Stimulated activated CD4-positive, alpha-beta T cell treated with anti-CD3 and anti-CD28 coated beads, TNF-alpha, amount 100 ng/mL, for 1 hour (primary cell): ENCODE results near the gene DNHD1.
"Not testable (repeated sequence)": the region's sequence is repeated elsewhere in the genome, so short reads cannot be mapped to it uniquely, and the experiment has no call there.

ENCODE experiments used
- DNase-seq, 3 donors: peaks; one replicate each; pipeline ENCODE4 v3.0.0-alpha.2; 2020; ENCODE audit warnings: low read depth in 3 of 3, low spot score in 1 of 3

Gene DNHD1

DNA sequence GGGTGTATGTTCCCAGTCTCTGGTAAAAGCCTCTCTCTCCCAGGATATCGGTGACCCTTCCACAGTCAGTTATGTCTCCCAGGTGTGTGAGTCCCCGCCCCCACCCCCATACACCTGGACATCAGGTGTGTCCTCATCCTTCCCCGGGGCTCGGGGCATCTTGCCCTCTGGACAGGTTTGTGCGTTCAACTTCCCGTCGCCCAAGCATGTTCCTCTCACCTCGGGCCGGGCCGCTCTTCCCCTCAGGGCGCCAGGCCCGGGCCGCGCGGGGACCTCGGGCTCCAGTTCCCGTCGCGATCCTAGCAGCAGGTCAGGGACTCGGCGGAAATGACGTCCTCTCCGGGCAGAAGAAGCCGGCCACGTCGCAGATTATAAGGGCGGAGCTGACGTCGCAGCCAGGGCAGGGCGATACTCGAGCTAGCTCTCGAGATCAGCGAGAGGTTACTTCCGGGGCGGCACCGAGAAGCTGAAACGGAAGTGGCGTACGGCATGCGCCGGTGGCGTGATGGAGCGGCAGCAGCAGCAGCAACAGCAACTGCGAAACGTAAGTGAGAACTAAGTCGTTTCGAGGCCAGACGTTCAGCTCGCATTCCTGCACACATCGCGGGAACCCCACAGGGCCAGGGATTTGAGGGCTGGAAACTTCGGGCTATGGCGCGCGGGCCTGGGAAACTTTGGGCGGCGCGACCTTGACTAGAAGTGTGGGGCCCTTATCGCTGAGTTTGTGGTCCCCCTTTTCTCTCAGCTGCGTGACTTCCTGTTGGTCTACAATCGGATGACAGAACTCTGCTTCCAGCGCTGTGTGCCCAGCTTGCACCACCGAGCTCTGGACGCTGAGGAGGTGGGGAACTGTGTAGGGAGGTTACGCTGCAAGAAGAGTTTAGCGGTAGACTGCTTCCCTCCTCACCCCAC is 15.8 kb upstream of the DNHD1 start, which contains the start of the genes ARFIP2 and TIMM10B:
ARFIP2 (minus strand) TSS at position 320 of the 912 bp plus-strand sequence. CDS start 910 bp downstream, outside the sequence.
TIMM10B (plus strand) TSS at position 490 of the 912 bp plus-strand sequence; CDS start at position 506, 16 bp downstream.
- DNase-seq, result peak; percentile 79 to 89 (median 88)

DNA sequence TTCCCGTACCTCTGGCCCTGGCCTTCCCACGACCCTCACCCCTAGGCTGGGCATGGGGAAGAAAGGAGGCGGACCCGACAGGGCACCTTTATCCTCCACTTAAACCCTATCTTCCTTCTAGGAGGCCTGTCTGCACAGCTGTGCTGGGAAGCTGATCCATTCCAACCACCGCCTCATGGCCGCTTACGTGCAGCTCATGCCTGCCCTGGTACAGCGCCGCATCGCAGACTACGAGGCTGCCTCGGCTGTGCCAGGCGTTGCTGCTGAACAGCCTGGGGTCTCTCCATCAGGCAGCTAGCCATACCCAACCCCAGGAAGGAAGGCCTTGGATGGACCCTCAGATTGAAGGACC is 15.2 kb upstream of the DNHD1 start:
- DNase-seq, result no peak

DNA sequence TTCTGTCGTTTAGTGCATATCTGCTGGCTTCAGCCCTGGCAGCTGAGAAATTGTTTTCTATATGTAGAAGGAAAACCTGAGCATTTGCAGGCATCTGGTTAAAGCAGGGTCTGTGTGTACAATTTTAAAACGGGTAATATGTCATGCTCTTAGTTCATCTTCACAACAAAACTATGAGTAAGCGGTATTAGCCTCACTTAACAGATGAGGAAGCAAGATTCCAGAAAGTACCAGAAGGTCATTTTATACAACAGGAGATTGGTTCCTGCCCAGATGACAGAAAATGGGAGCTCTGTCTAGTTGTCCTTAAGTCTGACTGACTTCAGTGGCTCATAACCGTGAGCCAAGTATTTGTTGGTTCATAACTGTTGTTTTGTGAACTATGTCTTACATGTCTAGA is 14.6 kb upstream of the DNHD1 start:
- DNase-seq, result no peak

DNA sequence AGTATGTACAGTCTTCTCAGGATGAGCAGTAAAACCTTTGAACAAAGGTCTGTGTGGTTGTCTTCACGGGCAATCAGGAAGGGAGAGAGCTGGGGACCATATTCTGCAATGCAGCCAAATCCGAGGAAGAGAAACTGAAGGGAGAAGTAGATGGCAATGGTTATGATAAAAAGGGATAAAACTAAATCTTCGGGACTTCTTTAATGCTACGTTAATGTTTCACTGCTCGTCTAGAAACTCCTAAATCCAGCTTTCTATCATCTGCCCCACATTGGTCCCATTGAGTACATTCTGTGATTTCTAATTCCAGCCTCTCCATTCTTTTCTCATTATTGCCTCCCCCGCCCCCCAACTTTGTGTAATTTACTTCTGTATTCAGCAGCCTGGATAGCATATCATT is 14.1 kb upstream of the DNHD1 start:
- DNase-seq, result no peak

DNA sequence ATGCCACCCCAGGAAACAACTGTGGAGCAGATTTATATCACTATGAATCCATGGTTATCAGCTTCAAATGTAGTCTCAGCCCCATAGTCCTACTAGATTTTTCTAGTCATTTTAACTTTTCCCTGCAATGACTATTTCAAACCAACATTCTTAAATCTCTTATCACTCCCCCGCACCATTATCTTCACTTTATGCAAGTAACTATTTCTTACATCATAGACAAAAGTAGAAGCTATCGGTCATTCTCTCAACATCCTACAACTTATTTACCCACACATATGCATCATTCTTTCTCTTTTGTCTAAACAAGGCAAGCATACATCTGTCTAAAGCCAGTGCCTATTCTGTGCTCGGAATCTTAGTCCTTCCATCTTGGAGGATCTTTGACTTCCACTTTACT is 11.4 kb upstream of the DNHD1 start:
- no peak for DNase-seq

DNA sequence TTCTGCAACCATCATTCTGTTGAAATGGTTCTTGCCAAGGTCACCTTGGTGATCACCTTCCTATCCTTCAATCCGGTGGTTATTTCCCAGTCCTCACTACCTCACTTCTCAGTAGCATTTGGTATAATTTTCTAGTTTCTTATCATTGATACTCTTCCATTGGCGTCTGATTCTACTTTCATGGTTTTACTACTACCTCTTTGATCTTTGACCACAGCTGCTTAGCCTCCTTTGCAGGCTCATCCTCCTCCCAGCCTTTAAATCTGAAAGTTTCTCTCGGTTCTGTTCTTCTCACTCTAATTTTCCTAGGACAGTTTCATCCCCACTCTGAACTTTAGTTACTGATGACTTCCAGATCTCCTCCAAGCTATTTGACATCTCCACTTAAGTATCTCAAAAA is 10.8 kb upstream of the DNHD1 start:
- no peak for DNase-seq

DNA sequence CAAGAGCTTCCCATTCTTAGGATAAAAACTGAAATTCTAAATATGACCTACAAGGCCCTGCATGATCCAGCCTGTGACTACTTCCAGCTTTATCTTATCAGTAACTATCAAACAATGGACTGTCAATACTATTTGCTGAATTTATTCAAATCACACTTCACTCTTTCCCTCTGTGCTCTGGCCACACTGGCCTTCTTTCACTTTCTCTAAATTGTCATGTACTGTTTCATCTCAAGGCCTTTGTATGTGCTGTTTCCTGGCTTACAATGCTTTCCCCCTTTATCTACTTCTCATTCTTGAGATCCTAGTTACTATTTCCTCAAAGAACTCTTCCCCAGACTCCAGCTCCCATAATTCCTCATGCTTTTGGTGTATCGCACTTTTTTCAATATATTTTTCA is 10.1 kb upstream of the DNHD1 start:
- DNase-seq, result no peak

DNA sequence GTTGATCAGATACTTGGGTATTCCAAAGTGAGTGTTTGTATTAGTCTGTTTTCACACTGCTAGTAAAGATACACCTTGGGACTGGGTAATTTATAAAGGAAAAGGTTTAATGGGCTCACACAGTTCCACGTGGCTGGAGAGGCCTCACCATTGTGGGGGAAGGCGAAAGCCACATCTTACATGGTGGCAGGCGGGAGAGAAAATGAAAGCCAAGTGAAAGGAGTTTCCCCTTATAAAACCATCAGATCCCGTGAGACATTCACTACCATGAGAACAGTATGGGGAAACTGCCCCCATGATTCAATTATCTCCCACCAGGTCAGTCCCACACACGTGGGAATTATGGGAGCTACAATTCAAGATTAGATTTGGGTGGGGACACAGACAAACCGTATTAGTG is 8.7 kb upstream of the DNHD1 start:
- DNase-seq, result no peak

DNA sequence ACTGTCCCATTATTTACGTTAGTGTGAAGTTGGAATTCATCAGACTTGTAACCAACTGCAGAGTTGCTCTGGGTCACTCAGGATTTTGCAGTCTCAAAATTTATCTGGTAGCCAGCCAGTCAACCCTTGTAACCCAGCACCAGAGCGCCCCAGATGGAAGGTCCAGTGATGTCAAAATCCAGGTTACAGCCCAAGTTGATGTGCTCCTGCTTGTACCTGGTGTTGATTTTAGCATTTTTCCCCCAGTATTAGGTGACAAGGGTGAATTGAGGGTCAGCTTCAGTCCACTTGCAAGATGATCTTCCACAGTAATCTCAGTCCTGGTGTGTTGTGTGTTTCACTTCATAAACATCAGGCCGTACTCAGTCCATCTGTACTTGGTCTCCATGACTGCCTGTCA is 8.3 kb upstream of the DNHD1 start:
- DNase-seq, result no peak

DNA sequence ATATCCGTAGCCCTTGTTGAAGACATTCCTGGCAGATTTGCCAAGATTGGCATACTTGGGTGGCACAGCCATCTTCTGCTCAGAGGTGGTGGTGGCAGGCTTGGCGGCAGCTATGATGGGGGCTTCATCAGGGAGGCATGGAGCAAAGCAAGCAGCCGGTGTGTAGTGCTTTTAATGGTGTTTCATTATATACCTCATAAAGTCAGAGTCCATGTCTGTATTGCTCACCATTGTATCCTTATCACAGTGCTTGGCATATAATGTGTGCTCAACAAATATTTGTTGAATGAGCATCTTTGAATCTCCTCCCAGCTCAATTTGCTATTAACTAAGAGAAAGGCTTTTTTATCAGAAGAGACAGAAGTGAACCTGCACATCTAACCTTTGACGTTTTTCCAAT is 7.8 kb upstream of the DNHD1 start:
- no peak for DNase-seq

DNA sequence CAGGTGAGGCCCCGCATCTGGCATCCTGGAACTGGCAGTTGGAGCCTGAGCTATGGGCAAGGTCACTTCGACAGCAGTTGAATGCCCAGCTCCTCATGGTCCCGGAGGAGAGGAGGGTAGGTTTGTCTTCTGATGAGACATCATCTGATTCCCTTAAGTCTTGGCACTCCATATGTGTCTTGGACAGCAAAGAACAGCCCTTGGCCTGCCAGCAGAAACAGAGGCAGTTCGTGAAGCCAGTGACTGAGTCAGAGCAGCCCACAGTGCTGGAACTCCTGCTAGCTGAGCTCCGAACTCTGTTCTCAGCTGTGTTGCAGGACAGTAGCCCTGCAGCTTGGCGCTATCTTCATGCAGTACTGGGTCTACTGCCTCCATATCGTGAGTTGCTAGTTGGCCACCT is 1.0 kb downstream of the DNHD1 start:
- DNase-seq, result no peak

DNA sequence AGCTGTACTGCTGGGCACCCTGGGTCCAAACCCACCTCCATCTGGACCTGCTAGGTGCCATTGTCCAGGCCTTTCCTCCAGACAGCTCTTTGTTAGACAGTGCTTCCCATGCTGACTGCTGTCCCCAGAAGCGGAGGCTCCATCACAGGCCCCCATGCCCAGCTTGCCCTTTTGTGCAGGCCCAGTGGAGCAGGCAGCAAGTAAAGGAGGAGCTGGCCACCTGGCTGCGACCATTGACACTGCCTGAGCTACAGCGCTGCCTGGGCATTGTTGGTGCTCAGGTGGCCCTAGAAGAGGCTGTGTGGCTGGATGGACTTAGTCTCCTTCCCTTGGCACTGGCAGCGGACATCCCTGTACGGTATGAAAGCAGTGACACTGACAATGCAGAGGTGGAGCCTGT is 1.5 kb downstream of the DNHD1 start:
- DNase-seq, result no peak

DNA sequence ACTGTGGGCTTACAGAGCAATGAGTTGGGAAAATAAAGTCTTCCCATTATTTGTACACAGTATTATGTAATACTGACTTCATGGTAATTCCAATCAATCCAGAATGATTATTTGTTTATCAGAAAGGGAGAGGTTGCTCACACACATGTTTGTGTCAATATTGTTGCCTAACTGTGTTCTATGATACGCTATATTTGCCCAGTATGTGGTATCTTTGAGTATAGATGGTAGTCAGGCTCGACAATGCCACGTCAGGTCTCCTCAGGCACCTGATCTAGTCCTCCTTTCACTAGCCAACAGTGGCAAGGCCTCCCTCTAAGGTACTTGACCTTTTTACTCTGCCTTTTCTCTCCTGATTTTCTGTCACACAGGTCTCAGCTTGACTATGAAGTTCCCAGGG is 5.3 kb downstream of the DNHD1 start:
- no peak for DNase-seq

DNA sequence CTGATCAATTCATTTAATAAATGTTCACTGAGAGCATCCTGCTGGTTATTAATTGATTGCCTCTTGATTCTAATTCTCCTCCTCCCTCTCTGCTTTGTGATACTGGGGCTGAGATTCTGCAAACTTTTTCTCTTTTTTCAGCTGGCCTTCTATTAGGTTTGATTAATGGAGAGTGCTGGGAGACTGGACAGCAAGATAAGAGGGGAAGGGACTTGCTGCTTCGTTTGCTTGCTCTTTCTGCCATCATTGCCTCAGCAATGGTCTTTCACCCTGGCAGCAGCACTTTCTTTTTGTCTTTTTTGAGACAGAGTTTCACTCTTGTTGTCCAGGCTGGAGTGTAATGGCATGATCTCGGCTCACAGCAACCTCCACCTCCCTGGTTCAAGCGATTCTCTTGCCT is 7.1 kb downstream of the DNHD1 start:
- no peak for DNase-seq

DNA sequence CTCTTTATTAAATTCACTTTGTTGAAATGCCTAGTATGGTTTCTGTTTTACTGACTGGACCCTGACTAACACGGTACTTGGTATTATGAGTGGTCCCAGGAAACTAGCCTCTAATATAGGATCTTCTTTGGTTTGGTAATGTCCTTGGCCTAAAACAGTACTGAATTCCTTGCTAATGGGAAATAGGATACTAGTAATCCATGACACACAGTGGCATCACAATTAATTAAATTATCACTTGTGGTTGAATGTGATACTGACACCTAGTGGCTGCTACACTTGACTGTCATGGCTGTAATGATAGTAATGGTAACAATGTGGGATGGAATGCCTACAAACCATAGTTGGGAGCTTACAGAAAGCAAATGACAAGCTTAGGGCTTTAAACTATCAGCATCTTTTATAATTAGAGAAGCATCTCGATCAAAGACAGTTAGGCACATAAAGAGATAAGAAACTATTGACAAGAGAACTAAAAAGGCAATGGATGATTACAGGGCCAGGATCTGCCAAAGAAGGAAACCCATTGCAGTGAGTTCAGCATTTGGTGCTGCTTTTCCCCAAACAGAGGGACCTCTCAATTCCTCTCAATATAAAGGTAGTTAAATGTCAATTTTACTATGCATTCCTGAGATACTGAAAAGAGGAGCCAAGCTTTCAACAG is 8.6 kb downstream of the DNHD1 start:
- DNase-seq, result no peak

DNA sequence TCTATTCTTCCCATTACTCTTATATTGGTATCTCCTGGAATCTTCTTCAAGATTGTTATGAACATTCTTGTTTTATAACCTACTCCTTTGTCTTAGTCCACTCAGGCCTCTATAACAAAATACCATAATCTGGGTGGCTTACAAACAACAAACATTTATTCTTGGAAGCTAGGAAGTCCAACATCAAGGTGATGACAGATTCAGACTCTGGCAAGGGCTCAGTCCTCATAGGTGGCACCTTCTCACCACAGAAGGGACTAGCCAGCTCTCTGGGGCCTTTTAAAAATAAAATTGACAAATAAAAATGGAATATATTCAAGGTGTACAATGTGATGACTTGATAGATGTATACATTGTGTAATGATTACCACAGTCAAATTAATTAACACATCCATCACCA is 19.8 kb downstream of the DNHD1 start:
- no peak for DNase-seq

DNA sequence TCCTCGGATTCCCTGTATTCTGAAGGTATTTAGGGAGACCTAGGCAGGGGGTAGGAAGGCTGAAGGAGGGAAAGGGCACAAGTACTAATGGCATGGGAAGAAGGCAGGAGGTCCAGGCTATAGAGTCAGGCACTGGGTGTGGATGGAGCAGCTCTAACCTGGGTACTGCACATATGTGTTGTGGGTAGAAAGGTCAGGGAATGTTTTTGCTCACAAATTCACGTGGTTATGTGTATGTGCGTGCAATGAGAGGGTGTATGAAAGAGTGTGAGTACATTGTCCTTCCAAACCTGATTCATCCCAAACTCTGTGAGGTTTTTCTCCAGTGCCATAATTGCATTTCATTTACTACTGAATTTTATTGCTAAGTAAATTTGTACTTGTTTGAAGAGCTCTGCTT is 23.2 kb downstream of the DNHD1 start:
- DNase-seq, result no peak

DNA sequence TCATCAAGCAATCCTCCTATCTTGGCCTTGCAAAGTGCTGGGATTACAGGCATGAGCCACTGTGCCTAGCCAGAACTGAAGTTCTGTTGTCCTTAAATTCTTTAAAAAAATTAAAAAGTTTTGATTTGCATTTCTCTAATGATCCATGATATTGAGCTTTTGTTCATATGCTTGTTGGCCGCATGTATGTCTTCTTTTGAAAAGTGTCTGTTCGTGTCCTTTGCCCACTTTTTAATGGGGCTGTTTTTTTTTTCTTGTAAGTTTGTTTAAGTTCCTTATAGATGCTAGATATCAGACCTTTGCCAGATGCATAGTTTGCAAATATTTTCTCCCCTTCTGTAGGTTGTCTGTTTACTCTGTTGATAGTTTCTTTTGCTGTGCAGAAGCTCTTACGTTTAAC is 24.9 kb downstream of the DNHD1 start:
- not testable (repeated sequence) for DNase-seq

DNA sequence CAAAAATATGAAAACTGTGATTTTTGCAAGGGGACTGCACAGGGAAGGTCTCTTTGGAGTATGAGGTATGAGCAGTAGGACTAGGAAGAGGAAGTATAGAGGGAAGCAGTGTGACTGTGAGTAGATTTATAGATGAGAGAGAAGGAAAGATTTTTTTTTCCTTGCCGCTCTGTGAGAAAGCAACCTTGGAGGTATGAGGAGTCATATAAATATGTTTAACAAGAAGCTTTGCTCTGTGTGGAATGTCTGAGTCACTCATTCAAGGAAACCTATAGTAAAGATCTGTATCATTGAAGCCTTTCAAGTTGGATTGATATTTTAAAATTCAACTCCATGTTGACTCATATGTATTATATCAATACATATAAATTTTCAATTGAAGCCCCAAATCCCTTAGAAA is 26.2 kb downstream of the DNHD1 start:
- DNase-seq, result no peak

DNA sequence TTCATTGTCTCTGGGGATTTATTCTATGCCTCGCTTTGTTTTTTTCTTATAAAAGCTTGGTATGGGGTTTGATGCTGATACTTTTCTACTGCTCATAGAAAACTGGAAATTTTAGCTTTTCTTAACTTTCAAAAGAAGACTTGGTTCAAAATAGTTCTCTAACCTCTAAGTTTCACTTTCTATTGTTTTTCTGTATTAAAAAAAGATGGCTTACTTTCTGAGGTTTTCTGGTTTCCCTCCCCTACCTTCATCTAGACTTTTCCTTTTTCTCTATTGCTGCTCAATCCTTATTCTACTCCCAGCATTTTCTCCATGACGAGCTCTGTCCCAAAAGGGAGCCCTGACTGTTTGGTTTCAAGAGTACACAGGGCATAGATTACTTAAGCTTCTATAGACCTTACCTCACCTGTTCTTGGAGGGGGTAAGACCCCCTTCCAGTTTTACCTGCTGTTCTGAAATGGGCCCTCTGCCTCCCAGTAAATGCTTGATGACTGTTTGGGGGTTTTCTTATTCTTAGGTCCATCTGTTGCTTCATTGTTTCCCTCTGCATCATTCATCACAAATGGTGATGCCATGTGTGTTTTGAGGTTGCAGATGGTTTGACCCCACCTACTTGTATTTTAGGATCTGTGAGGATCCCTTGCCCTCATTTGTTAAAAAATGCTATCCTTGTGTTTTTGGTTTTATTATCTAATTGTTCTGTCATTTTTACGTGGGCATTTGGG is 29.5 kb downstream of the DNHD1 start:
- no peak for DNase-seq

DNA sequence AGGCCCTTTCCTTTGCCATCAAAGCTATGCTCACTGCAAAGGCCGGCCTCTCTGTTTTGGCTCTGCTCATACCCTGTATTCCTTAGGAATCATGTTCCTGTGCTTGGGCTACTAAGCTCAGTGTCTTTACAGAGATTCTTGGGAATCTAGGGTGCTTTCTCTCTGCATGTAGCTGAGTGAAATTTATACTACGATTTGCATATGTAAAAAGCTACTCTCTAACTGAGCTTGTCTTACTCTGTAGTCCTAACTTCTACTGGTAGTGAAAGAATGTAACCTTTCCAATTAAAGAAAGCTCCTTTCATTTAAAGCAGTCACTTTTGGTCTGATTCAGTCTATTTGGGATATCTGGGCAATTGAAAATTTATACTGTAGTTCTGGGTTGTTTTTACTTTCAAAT is 32.2 kb downstream of the DNHD1 start:
- no peak for DNase-seq

DNA sequence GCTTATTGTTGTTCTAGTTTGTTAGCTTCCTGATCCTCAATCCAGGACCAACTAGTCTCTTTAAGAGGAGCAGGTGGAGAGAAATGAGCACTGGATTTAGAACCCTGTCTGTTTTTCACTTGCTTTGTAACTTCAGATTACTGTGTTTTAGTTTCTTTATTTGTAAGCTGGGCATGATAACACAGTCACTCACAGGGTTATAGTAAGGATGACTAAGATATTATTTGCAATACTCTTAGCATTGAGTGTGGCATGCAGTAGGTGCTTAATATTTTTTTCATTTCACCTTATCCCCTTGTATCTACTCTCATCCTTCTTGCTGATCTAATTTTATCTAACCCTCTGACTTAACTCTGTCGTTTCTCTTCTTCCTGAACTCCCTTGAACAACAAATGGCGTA is 33.8 kb downstream of the DNHD1 start:
- no peak for DNase-seq
